Measurements from ENCODE around the gene HPS5.

- TF ChIP-seq CTCF (conservative IDR thresholded peaks at IDR 0.05) (no peak), EZH2 (IDR thresholded peaks at IDR 0.05; ENCODE audit: low read depth) (no peak)
Observed at GRCh38 chr11:18261721-18262120, 60.2 kb downstream of the HPS5 start.

Data from PC-9 (cell line).